H1 (cell line): ENCODE data around the gene PEX14. TPM values are rescaled to one million over a fixed set of nuclear protein-coding genes. Genes with fewer than 3 reads are reported as not detected.

Experiments used
- CTBP2 ChIP-seq: IDR thresholded peaks from 2 replicates; pipeline ENCODE4 v1.7.0; 2011; ENCODE audit warnings: borderline replicate concordance, mild to moderate bottlenecking, moderate library complexity, mixed read lengths, low read length; ENCODE audit not compliant: insufficient read depth, insufficient read length
- KDM4A ChIP-seq: IDR thresholded peaks from one replicate; pipeline ENCODE4 v1.7.1; 2012; ENCODE audit warnings: low read depth, mild to moderate bottlenecking, moderate library complexity, low read length, inconsistent platforms; ENCODE audit not compliant: severe bottlenecking
- RNF2 ChIP-seq: fragments of 200-900, 300-1000 bp; sonication (generic); IDR thresholded peaks from 2 replicates; pipeline ENCODE4 v1.7.1; 2016; ENCODE audit warnings: borderline replicate concordance, low read depth, mild to moderate bottlenecking, antibody characterized with exemption, low read length; ENCODE audit not compliant: poor library complexity, severe bottlenecking; ENCODE audit errors: missing control alignments
- polyA plus RNA-seq, 7 experiments: library from polyadenylated mRNA; depleted of rRNA in 3 of 7; stranded (reverse) in 5 of 7; unstranded in 2 of 7; fragments of >200 nt in 5 of 7; fragments of 200-250 nt in 2 of 7; gene quantifications; 1 replicate in 5 of 7; 2 replicates in 1 of 7; 4 replicates in 1 of 7; pipeline versions ENCODE4 v1.2.1 to v1.2.3, GENCODE V29; 2011 to 2013; ENCODE audit warnings: missing spikeins in 2 of 7, mixed read lengths in 2 of 7
- total RNA-seq: library from RNA; stranded (reverse); fragmentation: NEBNext Ultra II Directional; extraction: Animal tissue kit (Norgen Biotek cat#: 25700); gene quantifications from 2 replicates; pipeline ENCODE4 v1.2.1, GENCODE V29; 2021
- TF ChIP-seq, protein P1 (sequence below): IDR thresholded peaks from 2 replicates; pipeline ENCODE4 v1.6.1; 2012; ENCODE audit warnings: inconsistent platforms
- TF ChIP-seq, protein P2 (sequence below): fragments of 300-600 bp; sonication (generic); IDR thresholded peaks from 2 replicates; pipeline ENCODE4 v1.7.1; 2012; ENCODE audit warnings: low read length, moderate library complexity, mild to moderate bottlenecking, inconsistent platforms; ENCODE audit not compliant: insufficient replicate concordance

Gene PEX14
- total and polyA plus RNA-seq, 2 of the 8 experiments (the other 6 are each of a cell fraction or from before 2014, with no cell fraction given) = 13.0 to 19.8 TPM

DNA sequence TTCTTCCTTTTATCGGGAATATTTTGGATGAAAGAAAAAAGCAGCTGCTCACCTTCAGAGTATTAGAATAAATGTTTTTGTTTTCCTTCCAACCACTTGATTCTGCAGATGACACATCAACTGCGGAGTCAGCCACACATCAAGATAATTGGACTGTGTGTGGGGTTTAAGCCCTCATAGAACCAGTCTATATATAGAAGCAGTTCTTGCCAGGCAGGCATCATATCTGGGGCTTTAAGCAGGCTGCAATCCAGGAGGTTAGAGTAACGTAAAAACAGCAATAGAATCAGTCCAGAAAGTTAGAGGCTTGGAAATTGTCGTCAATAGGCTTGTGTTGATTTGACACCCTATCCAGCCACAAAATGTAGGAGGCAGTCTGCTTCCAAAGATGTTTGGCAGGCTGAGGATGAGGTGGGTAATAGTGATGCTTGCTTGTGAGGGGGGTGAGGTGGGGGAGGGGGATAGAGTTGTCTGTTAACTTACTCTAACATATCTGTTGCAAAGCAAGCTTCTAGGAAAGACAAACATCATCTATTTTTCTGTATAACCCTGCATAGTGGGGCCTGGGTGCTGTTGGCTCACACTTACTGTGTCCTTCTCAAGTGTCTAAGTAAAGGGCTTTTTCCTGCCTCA lies 64.8 kb downstream of the PEX14 start (continued):
- no peak for TF ChIP-seq RNF2
- no peak for TF ChIP-seq CTBP2
- no peak for TF ChIP-seq KDM4A
- TF ChIP-seq, protein P1, sequence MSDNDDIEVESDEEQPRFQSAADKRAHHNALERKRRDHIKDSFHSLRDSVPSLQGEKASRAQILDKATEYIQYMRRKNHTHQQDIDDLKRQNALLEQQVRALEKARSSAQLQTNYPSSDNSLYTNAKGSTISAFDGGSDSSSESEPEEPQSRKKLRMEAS = no peak
- TF ChIP-seq, protein P2, sequence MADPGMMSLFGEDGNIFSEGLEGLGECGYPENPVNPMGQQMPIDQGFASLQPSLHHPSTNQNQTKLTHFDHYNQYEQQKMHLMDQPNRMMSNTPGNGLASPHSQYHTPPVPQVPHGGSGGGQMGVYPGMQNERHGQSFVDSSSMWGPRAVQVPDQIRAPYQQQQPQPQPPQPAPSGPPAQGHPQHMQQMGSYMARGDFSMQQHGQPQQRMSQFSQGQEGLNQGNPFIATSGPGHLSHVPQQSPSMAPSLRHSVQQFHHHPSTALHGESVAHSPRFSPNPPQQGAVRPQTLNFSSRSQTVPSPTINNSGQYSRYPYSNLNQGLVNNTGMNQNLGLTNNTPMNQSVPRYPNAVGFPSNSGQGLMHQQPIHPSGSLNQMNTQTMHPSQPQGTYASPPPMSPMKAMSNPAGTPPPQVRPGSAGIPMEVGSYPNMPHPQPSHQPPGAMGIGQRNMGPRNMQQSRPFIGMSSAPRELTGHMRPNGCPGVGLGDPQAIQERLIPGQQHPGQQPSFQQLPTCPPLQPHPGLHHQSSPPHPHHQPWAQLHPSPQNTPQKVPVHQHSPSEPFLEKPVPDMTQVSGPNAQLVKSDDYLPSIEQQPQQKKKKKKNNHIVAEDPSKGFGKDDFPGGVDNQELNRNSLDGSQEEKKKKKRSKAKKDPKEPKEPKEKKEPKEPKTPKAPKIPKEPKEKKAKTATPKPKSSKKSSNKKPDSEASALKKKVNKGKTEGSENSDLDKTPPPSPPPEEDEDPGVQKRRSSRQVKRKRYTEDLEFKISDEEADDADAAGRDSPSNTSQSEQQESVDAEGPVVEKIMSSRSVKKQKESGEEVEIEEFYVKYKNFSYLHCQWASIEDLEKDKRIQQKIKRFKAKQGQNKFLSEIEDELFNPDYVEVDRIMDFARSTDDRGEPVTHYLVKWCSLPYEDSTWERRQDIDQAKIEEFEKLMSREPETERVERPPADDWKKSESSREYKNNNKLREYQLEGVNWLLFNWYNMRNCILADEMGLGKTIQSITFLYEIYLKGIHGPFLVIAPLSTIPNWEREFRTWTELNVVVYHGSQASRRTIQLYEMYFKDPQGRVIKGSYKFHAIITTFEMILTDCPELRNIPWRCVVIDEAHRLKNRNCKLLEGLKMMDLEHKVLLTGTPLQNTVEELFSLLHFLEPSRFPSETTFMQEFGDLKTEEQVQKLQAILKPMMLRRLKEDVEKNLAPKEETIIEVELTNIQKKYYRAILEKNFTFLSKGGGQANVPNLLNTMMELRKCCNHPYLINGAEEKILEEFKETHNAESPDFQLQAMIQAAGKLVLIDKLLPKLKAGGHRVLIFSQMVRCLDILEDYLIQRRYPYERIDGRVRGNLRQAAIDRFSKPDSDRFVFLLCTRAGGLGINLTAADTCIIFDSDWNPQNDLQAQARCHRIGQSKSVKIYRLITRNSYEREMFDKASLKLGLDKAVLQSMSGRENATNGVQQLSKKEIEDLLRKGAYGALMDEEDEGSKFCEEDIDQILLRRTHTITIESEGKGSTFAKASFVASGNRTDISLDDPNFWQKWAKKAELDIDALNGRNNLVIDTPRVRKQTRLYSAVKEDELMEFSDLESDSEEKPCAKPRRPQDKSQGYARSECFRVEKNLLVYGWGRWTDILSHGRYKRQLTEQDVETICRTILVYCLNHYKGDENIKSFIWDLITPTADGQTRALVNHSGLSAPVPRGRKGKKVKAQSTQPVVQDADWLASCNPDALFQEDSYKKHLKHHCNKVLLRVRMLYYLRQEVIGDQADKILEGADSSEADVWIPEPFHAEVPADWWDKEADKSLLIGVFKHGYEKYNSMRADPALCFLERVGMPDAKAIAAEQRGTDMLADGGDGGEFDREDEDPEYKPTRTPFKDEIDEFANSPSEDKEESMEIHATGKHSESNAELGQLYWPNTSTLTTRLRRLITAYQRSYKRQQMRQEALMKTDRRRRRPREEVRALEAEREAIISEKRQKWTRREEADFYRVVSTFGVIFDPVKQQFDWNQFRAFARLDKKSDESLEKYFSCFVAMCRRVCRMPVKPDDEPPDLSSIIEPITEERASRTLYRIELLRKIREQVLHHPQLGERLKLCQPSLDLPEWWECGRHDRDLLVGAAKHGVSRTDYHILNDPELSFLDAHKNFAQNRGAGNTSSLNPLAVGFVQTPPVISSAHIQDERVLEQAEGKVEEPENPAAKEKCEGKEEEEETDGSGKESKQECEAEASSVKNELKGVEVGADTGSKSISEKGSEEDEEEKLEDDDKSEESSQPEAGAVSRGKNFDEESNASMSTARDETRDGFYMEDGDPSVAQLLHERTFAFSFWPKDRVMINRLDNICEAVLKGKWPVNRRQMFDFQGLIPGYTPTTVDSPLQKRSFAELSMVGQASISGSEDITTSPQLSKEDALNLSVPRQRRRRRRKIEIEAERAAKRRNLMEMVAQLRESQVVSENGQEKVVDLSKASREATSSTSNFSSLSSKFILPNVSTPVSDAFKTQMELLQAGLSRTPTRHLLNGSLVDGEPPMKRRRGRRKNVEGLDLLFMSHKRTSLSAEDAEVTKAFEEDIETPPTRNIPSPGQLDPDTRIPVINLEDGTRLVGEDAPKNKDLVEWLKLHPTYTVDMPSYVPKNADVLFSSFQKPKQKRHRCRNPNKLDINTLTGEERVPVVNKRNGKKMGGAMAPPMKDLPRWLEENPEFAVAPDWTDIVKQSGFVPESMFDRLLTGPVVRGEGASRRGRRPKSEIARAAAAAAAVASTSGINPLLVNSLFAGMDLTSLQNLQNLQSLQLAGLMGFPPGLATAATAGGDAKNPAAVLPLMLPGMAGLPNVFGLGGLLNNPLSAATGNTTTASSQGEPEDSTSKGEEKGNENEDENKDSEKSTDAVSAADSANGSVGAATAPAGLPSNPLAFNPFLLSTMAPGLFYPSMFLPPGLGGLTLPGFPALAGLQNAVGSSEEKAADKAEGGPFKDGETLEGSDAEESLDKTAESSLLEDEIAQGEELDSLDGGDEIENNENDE = no peak
